IPS DF 4.7 (cell line): ENCODE results near the gene DHODH.
"Not testable (repeated sequence)": the region's sequence is repeated elsewhere in the genome, so short reads cannot be mapped to it uniquely, and the experiment has no call there.

Source experiments
- DNase-seq: peaks from one replicate; pipeline ENCODE4 v3.0.0-alpha.2; 2013; ENCODE audit warnings: low spot score; ENCODE audit errors: extremely low read depth

Gene DHODH

DNA sequence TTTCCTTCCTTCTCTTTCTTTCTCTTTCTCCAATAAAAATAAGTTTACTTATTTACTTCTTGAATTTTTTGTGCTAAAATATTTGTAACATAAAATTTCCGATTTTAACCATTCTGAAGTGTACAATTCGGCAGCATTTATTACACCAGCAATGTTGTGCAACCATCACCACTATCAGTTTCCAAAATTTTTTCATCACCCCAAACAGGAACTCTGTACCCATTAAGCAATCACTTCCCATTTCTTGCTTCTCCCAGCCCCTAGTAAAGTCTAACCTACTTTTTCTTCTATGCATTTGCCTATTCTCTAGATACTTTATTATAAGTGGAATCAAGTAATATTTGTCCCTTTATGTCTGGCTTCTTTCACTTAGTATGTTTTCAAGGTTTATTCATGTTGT lies 43.3 kb downstream of the DHODH start:
- no peak for DNase-seq

DNA sequence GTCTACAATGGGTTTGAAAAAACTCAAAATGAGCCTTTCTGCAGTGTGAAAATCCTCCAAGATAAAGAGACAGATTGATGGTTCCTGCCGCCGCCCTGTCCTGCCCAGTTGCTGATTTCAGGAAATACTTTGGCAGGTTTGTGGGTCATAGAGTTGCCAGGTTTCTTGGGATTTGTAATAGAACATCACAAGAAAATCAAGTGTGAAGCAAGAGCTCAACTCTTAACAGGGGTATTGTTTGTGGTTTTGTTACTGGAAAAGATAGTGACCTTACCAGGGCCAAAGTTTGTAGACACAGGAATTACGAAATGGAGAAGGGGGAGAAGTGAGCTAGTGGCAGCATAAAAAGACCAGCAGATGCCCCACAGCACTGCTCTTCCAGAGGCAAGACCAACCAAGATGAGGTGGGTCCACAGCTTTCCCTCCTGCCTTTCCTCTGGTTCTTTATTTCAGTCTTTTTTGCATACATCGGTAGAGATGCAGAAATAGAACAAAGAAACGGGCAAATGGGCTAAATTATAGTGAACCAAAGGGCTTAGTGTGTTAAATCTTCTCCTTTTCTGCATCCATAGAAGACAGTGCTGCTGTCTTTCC lies 45.8 kb downstream of the DHODH start, which contains the start of gene HP:
TSS of gene HP (plus strand) at position 252 of the 594 bp plus-strand sequence. CDS start at position 400, 148 bp downstream.
- DNase-seq: not testable (repeated sequence)

DNA sequence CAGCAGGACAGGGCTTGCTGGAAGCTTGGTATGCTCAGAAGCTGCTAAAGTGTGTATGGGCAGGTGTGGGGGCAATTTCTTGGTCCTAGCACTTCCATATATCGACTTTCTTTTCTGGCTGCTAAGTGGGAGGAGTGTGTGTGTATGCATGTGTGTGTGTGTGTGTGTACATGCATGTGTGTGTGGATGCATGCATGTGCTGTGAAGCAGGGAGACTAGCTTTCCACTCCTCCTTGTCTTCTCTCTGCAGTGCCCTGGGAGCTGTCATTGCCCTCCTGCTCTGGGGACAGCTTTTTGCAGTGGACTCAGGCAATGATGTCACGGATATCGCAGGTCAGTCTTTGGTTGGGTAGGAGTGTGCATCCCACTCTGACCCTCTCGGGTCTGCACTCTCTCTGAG lies 47.4 kb downstream of the DHODH start:
- no peak for DNase-seq

DNA sequence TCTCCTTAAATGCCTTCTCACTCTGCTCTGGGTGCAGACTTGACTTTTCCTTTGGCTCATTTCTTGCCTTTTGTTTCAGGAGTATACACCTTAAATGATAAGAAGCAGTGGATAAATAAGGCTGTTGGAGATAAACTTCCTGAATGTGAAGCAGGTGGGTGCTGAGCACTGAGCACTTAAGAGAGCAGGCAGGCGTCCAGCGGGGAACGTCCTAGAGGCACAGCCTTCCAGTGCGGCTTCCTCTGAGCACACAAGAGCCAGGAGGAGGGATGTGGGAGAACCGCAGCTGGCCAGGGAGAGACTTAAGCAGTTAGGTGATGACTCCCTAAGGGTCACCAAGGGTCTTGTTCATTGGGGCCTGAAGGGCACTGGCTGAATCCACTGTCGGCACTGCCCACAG lies 48.8 kb downstream of the DHODH start:
- not testable (repeated sequence) for DNase-seq

DNA sequence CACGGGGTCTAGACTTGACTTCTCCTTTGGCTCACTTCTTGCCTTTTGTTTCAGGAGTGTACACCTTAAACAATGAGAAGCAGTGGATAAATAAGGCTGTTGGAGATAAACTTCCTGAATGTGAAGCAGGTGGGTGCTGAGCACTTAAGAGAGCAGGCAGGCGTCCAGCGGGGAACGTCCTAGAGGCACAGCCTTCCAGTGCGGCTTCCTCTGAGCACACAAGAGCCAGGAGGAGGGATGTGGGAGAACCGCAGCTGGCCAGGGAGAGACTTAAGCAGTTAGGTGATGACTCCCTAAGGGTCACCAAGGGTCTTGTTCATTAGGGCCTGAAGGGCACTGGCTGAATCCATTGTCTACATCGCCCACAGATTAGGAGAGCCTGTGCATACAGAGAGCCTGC lies 50.5 kb downstream of the DHODH start:
- not testable (repeated sequence) for DNase-seq

DNA sequence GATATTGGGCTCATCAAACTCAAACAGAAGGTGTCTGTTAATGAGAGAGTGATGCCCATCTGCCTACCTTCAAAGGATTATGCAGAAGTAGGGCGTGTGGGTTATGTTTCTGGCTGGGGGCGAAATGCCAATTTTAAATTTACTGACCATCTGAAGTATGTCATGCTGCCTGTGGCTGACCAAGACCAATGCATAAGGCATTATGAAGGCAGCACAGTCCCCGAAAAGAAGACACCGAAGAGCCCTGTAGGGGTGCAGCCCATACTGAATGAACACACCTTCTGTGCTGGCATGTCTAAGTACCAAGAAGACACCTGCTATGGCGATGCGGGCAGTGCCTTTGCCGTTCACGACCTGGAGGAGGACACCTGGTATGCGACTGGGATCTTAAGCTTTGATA lies 51.9 kb downstream of the DHODH start:
- DNase-seq: no peak

DNA sequence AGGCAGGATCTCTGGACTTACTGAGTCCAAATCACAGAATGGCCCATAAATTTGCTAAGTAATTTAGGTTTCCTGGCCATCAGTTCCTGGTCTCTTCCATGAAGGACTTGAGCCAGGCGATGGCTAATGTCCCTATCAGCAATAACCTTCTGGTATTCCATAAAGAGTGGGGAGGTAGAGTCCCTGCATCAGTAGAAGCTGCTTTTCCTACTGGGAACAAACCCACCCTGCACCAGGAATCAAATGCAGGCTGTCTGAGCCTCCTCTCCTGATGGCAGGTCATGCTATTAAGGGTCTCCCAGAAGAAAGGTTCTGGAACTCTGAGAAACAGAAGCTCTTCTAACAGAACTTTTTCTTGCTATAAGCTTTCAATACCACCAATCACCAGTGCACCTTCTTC lies 53.0 kb downstream of the DHODH start:
- DNase-seq: no peak

DNA sequence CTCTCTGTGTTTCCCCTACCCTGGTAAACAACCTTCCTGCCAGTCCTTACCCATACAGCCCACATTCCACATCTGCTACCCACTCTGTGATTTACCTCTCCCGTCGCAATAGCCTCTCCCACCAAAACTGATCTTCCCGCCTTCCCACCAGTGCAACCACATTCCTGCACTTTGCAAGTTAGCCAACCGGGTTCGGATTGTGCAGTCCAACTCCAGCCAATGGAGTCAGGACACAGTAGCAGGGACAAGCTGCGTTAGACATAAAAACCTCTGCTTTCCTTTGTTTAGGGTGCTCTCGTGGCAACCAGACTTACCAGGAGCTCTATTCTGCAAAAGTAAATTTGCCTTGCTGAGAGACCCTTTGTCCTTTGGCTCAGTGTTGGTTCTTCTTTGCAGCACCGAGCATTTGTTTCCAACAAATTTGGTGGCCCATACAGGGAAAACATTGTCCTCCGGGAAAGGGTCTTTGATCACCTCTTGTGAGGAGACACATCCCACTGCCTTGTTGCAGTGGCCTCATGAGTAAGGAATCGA lies 55.9 kb downstream of the DHODH start:
- no peak for DNase-seq

DNA sequence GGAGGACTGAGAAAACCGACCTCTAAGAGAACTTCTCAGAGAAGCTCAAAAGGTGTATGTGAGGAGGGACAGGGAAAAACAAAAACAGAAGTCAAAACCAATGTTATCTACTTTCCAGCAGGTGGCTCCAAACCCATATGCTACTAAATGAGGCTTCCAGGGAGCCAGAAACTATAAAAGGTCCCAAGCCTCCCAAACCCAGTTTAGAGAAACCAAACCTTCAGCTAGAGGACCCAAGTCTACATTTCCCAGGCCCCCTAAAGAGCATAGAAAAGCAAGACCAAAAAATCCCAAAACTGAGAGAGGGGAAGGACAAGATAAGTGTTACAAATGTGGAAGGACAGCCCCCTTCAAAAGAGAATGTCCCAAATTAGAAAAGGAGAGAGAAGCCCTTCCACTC lies 58.2 kb downstream of the DHODH start:
- DNase-seq: no peak

DNA sequence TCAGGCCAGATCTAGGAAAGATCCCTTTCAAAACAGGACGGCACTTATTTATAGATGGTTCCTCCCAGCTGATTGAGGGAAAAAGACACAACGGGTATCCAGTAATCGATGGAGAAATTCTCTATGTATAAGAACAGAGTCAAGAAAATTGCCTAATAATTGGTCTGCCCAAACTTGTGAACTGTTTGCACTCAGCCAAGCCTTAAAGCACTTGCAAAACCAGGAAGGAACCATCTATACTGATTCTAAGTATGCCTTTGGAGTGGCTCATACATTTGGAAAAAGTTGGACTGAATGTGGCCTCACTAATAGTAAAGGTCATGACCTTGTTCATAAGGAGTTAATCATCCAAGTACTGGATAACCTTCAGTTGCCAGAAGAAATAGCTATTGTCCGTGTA lies 60.4 kb downstream of the DHODH start:
- no peak for DNase-seq

DNA sequence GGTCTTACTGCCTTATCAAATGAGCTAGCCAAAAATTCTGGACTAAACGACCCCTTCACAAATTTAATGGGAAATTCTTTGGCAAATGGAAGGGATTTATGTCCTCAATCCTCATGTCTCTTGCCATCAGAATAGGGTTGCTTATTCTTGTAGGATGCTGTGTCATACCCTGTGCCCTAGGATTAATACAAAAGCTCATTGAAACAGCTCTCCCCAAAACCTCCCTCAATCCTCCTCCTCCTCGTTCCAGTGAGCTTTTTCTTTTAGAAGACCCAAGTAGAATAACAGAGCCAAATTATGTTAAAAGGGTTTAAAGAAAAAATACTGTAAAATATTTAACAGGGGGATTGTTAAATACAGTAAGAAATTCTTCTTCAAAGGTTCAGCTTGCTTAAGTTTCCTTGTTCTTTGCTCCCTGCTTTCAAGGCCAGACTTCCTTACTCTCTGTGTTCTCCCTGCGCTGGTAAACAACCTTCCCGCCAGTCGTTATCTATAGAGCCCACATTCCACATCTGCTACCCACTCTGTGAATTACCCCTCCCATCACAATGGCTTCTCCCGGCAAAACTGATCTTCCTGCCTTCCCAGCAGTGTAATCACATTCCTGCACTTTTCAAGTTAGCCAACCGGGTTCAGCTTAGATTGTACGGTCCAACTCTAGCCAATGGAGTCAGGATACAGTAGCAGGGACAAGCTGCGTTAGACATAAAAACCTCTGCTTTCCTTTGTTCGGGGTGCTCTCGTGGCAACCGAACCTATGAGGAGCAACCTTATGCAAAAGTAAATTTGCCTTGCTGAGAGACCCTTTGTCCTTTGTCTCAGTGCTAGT lies 64.2 kb downstream of the DHODH start:
- no peak for DNase-seq

DNA sequence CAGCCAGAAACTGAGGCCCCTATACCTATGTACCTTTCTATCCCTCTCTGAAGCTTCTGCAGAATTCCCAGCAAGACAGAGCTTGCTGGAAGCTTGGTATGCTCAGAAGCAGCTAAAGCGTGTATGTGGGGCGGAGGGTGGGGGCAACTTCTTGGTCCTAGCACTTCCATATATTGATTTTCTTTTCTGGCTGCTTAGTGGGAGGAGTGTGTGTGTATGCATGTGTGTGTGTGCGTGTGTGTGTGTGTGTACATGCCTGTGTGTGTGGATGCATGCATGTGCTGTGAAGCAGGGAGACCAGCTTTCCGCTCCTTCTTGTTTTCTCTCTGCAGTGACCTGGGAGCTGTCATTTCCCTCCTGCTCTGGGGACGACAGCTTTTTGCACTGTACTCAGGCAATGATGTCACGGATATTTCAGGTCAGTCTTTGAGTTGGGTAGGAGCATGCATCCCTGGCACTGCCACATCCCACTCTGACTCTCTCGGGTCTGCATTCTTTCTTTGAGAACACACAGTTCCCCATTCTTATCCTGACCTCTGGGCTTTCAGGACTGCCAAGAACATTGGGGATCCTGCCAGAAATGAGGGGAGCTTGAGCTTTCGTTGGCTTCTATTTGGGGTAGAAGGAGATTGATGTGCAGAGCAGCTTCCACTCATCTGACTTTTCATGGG lies 65.2 kb downstream of the DHODH start:
- no peak for DNase-seq

DNA sequence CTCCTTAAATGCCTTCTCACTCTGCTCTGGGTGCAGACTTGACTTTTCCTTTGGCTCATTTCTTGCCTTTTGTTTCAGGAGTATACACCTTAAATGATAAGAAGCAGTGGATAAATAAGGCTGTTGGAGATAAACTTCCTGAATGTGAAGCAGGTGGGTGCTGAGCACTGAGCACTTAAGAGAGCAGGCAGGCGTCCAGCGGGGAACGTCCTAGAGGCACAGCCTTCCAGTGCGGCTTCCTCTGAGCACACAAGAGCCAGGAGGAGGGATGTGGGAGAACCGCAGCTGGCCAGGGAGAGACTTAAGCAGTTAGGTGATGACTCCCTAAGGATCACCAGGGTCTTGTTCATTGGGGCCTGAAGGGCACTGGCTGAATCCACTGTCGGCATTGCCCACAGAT lies 66.5 kb downstream of the DHODH start:
- not testable (repeated sequence) for DNase-seq
